SK-N-DZ (cell line): ENCODE data around the gene USP35.

Source experiments
- DNase-seq: peaks from one replicate; pipeline ENCODE4 v3.0.0-alpha.2; 2015; ENCODE audit warnings: low spot score

The USP35 gene

GRCh38 chr11:78199015-78199652 is 10.4 kb downstream of the USP35 start:
- DNase-seq = no peak

- no peak for DNase-seq
Observed at GRCh38 chr11:78199653-78200015, 10.9 kb downstream of the USP35 start.

GRCh38 chr11:78200061-78200460 is 11.3 kb downstream of the USP35 start:
- DNase-seq = no peak

GRCh38 chr11:78200553-78200952 is 11.8 kb downstream of the USP35 start:
- DNase-seq = no peak

GRCh38 chr11:78201096-78201818 is 12.5 kb downstream of the USP35 start:
- DNase-seq = no peak

- DNase-seq = no peak
Observed at GRCh38 chr11:78202733-78203167, 14.0 kb downstream of the USP35 start.

- no peak for DNase-seq
Observed at GRCh38 chr11:78203184-78203583, 14.5 kb downstream of the USP35 start.

GRCh38 chr11:78205256-78205655 is 16.5 kb downstream of the USP35 start:
- no peak for DNase-seq

GRCh38 chr11:78205691-78206090 is 17.0 kb downstream of the USP35 start:
- DNase-seq = no peak

- no peak for DNase-seq
Observed at GRCh38 chr11:78207532-78208256, 19.0 kb downstream of the USP35 start.

GRCh38 chr11:78208257-78209165 is 19.8 kb downstream of the USP35 start:
- no peak for DNase-seq

GRCh38 chr11:78209478-78209877 is 20.8 kb downstream of the USP35 start:
- no peak for DNase-seq

- DNase-seq = no peak
Observed at GRCh38 chr11:78210000-78210608, 21.4 kb downstream of the USP35 start.

GRCh38 chr11:78211565-78211964 is 22.8 kb downstream of the USP35 start:
- DNase-seq = no peak

GRCh38 chr11:78212586-78213371 is 24.1 kb downstream of the USP35 start:
- DNase-seq = no peak

- DNase-seq = no peak
Observed at GRCh38 chr11:78213526-78214330, 25.0 kb downstream of the USP35 start.

GRCh38 chr11:78214331-78215194 is 25.8 kb downstream of the USP35 start:
- DNase-seq = no peak

GRCh38 chr11:78216021-78216420 is 27.3 kb downstream of the USP35 start:
- DNase-seq = no peak
